Neural cell (in vitro differentiated cells): ENCODE measurements around the gene GTPBP4.

Experiments used
- POLR2AphosphoS5 ChIP-seq: IDR thresholded peaks from 2 replicates; pipeline ENCODE4 v1.6.1; 2012
- SMC3 ChIP-seq: fragments of 450-650 bp; conservative IDR thresholded peaks from 2 replicates; pipeline ENCODE4 v1.6.1; 2014; ENCODE audit warnings: antibody characterized with exemption, mild to moderate bottlenecking, moderate library complexity; ENCODE audit not compliant: poor library complexity
- TF ChIP-seq, protein P1 (sequence below): fragments of 450-650 bp; IDR thresholded peaks from 2 replicates; pipeline ENCODE4 v1.5.1; 2014; ENCODE audit warnings: antibody characterized with exemption, mild to moderate bottlenecking, moderate library complexity; ENCODE audit not compliant: poor library complexity, severe bottlenecking

DNA sequence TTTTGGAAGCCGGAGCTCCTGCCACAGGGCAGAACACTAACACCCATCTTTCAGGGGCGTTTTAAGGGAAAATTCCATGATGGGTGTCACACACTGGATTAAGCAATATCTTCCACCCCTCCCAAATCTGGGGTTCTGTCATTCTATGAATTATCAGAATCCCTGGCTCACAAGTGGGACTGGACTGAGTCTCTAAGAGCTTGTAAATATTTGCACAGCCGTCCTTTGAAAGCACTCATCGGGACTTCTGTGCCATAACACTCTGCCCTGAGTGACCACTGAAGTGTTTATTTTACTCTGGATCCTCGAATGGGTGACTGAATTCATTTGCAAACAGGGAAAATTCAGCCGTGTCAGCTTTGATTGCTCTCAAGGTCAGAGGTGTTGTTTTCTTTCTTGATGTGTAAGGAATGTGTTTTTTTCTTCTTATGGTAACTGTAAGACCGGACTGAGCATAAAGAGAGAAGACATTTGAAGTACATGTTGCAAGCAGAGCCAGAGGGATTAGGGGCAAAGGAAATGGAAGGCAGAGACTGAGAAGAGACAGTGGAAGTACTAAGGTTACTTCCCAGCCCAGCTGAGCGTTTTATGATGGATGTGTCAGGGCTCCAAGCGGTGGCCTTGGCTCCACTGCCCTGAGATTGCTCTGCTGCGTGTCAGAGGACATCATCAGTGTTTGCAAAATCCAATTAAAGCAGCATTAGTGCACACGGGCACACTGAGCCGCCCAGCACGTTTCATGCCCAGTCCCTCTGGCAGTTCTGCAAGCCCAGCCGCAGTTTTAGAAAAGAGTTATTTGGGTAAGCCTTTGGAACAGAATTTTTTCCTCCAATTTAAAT, 17.7 kb upstream of the GTPBP4 start:
- TF ChIP-seq, protein P1, sequence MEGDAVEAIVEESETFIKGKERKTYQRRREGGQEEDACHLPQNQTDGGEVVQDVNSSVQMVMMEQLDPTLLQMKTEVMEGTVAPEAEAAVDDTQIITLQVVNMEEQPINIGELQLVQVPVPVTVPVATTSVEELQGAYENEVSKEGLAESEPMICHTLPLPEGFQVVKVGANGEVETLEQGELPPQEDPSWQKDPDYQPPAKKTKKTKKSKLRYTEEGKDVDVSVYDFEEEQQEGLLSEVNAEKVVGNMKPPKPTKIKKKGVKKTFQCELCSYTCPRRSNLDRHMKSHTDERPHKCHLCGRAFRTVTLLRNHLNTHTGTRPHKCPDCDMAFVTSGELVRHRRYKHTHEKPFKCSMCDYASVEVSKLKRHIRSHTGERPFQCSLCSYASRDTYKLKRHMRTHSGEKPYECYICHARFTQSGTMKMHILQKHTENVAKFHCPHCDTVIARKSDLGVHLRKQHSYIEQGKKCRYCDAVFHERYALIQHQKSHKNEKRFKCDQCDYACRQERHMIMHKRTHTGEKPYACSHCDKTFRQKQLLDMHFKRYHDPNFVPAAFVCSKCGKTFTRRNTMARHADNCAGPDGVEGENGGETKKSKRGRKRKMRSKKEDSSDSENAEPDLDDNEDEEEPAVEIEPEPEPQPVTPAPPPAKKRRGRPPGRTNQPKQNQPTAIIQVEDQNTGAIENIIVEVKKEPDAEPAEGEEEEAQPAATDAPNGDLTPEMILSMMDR: no peak
- TF ChIP-seq SMC3 (no peak), POLR2AphosphoS5 (no peak)
